Measurements from ENCODE around the gene NDUFS6. TPM values are rescaled to one million over a fixed set of nuclear protein-coding genes. Genes with fewer than 3 reads are reported as not detected.

The NDUFS6 gene
- total RNA-seq, 2 donors from 2014 or later, result 84.2 to 86.1 TPM

GRCh38 chr5:1763960-1764605 lies 37.1 kb upstream of the NDUFS6 start:
- DNase-seq (no peak), ATAC-seq (no peak)
- intact Hi-C loops (cut with DNase I), result loop anchor here (5.0 to 10.0 kb wide), 2 partner anchors 273 to 391 kb away; no protein-coding TSS in a partner anchor

GRCh38 chr5:1764606-1764960 lies 36.6 kb upstream of the NDUFS6 start:
- intact Hi-C loops (cut with DNase I), result loop anchor here (5.0 to 10.0 kb wide), 2 partner anchors 273 to 390 kb away; no protein-coding TSS in a partner anchor
- DNase-seq, result no peak
- ATAC-seq, result no peak

GRCh38 chr5:1765141-1765879 lies 35.9 kb upstream of the NDUFS6 start:
- intact Hi-C loops (cut with DNase I), result loop anchor here (10.0 kb wide), 1 partner anchor 389 kb away; no protein-coding TSS in a partner anchor
- ATAC-seq (no peak), DNase-seq (no peak)

- intact Hi-C loops (cut with DNase I), result loop anchor here (10.0 kb wide), 1 partner anchor 389 kb away; no protein-coding TSS in a partner anchor
- no peak for ATAC-seq
- DNase-seq, result no peak
These were observed 35.3 kb upstream of the NDUFS6 start for GRCh38 chr5:1765880-1766235.

GRCh38 chr5:1767524-1768282 lies 33.5 kb upstream of the NDUFS6 start:
- DNase-seq, result no peak
- intact Hi-C loops (cut with DNase I), result loop anchor here (10.0 kb wide), 1 partner anchor 387 kb away; no protein-coding TSS in a partner anchor
- ATAC-seq, result no peak

- ATAC-seq (no peak), DNase-seq (no peak)
- intact Hi-C loops (cut with DNase I), result loop anchor here (10.0 kb wide), 1 partner anchor 386 kb away; no protein-coding TSS in a partner anchor
These were observed 32.8 kb upstream of the NDUFS6 start for GRCh38 chr5:1768283-1769000.

- no peak for DNase-seq
- intact Hi-C loops (cut with DNase I), result loop anchor here (10.0 kb wide), 1 partner anchor 386 kb away; no protein-coding TSS in a partner anchor
- ATAC-seq, result no peak
These were observed 32.1 kb upstream of the NDUFS6 start for GRCh38 chr5:1769017-1769640.

- intact Hi-C loops (cut with DNase I), result loop anchor here (10.0 kb wide), 2 partner anchors 255 to 385 kb away; no protein-coding TSS in a partner anchor
- ATAC-seq (no peak), DNase-seq (no peak)
These were observed 31.3 kb upstream of the NDUFS6 start for GRCh38 chr5:1769752-1770442.

- intact Hi-C loops (cut with DNase I), result loop anchor here in 1 of 2 donors (10.0 kb wide), 1 partner anchor 254 kb away; no protein-coding TSS in a partner anchor
These were observed 30.8 kb upstream of the NDUFS6 start for GRCh38 chr5:1770443-1770802.

GRCh38 chr5:1771149-1772065 lies 29.8 kb upstream of the NDUFS6 start:
- intact Hi-C loops (cut with DNase I), result loop anchor here in 1 of 2 donors (10.0 kb wide), 1 partner anchor 253 kb away; no protein-coding TSS in a partner anchor
- no peak for DNase-seq
- ATAC-seq, result no peak

More at GRCh38 chr5:1770443-1770802, 30.8 kb upstream of the NDUFS6 start:
- DNase-seq, result no peak
- ATAC-seq, result no peak

GRCh38 chr5:1772634-1773033 lies 28.6 kb upstream of the NDUFS6 start:
- ATAC-seq (no peak), DNase-seq (no peak)
- intact Hi-C loops (cut with DNase I), result loop anchor here in 1 of 2 donors (10.0 kb wide), 1 partner anchor 252 kb away; no protein-coding TSS in a partner anchor

GRCh38 chr5:1776831-1777230 lies 24.4 kb upstream of the NDUFS6 start:
- intact Hi-C loops (cut with DNase I), result loop anchor here in 1 of 2 donors (10.0 kb wide), 1 partner anchor 248 kb away; no protein-coding TSS in a partner anchor
- ATAC-seq (no peak), DNase-seq (no peak)

- ATAC-seq, result no peak
- intact Hi-C loops (cut with DNase I), result loop anchor here in 1 of 2 donors (10.0 kb wide), 1 partner anchor 247 kb away; no protein-coding TSS in a partner anchor
- DNase-seq, result no peak
These were observed 23.7 kb upstream of the NDUFS6 start for GRCh38 chr5:1777281-1778137.

- DNase-seq (no peak), ATAC-seq (no peak)
- intact Hi-C loops (cut with DNase I), result loop anchor here in 1 of 2 donors (10.0 kb wide), 1 partner anchor 246 kb away; no protein-coding TSS in a partner anchor
These were observed 22.8 kb upstream of the NDUFS6 start for GRCh38 chr5:1778138-1779020.
